Stimulated activated CD8-positive, alpha-beta memory T cell treated with anti-CD3 and anti-CD28 coated beads, Interleukin-7, amount 100 ng/mL, for 24 hours (primary cell): ENCODE measurements around the gene LRRC49.
"Not testable (repeated sequence)": the region's sequence is repeated elsewhere in the genome, so short reads cannot be mapped to it uniquely, and the experiment has no call there.

ENCODE experiments used
- DNase-seq: peaks from one replicate; pipeline ENCODE4 v3.0.0-alpha.2; 2020; ENCODE audit warnings: low read depth

Gene LRRC49

GRCh38 chr15:70892002-70892911 lies at the start of gene LRRC49, which contains the start of gene THAP10:
LRRC49 (plus strand) TSS chr15:70892826; CDS start chr15:70892895, 69 bp downstream.
THAP10 (minus strand) TSS chr15:70892433; CDS start chr15:70892272, 161 bp downstream.
- peak; percentile 9 for DNase-seq

- no peak for DNase-seq
These were observed 46.8 kb upstream of the LRRC49 start for GRCh38 chr15:70845602-70846360.

GRCh38 chr15:70851889-70852288 lies 40.7 kb upstream of the LRRC49 start:
- no peak for DNase-seq

- no peak for DNase-seq
These were observed 39.9 kb upstream of the LRRC49 start for GRCh38 chr15:70852501-70853317.

GRCh38 chr15:70853318-70853972 lies 39.2 kb upstream of the LRRC49 start:
- DNase-seq: no peak

GRCh38 chr15:70853973-70854665 lies 38.5 kb upstream of the LRRC49 start, which contains the start of gene LARP6:
LARP6 (minus strand) TSS chr15:70854157; CDS start chr15:70854088, 69 bp downstream.
- DNase-seq: peak; percentile 5

- no peak for DNase-seq
These were observed 38.0 kb upstream of the LRRC49 start for GRCh38 chr15:70854666-70854976.

- no peak for DNase-seq
These were observed 36.9 kb upstream of the LRRC49 start for GRCh38 chr15:70855764-70856163.

- no peak for DNase-seq
These were observed 36.3 kb upstream of the LRRC49 start for GRCh38 chr15:70856177-70856883.

- DNase-seq: no peak
These were observed 35.6 kb upstream of the LRRC49 start for GRCh38 chr15:70856884-70857561.

GRCh38 chr15:70857562-70858285 lies 34.9 kb upstream of the LRRC49 start:
- no peak for DNase-seq

GRCh38 chr15:70858614-70859321 lies 33.9 kb upstream of the LRRC49 start:
- not testable (repeated sequence) for DNase-seq

GRCh38 chr15:70859322-70859908 lies 33.2 kb upstream of the LRRC49 start:
- no peak for DNase-seq

GRCh38 chr15:70859998-70860397 lies 32.6 kb upstream of the LRRC49 start:
- DNase-seq: no peak

GRCh38 chr15:70863450-70864218 lies 29.0 kb upstream of the LRRC49 start:
- DNase-seq: no peak

- no peak for DNase-seq
These were observed 25.5 kb upstream of the LRRC49 start for GRCh38 chr15:70866982-70867641.
